GM03348 (cell line): ENCODE results near the gene FARP1.
"Not testable (repeated sequence)": the region's sequence is repeated elsewhere in the genome, so short reads cannot be mapped to it uniquely, and the experiment has no call there.

Experiments used
- DNase-seq: peaks from one replicate; pipeline ENCODE4 v3.0.0; 2012; ENCODE audit warnings: low spot score

Gene FARP1

DNA sequence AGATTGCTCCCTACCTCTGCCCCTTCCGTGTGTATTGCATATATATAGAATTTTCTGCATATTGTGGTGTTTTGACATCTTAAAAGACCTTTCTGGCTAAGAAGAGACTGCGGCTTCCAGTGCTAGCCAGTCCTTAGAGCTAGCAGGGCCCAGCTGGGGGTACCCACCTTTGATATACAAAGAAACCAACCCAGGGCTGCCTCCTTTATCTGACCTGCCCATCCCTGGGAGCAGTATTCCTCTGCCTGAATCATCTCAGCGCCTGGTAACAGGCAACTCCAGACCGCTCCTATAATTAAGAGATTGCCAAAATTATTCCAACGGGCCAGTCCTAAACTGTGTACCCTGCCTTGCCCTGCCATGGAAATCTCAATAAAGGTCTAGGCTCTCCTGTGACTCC is 220.4 kb downstream of the FARP1 start:
- DNase-seq, result no peak

DNA sequence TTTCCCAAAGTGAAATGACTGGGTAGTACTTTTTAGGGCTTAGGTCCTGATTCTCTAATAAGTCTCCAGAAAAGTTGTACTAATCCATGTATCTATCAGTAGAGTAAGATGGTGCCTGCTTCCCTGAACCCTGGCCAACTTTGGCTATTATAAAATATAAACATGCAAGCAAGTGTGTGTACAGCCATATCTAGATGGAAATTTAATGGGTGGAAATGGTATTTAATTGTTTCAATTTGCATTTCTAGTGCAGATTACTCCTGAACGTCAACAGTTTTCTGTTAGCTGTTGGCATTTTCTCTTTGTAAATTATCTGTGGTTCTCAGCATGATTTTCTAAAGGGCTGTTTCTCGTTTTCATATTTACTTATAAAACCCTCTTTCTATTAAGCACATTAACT is 221.3 kb downstream of the FARP1 start:
- no peak for DNase-seq

DNA sequence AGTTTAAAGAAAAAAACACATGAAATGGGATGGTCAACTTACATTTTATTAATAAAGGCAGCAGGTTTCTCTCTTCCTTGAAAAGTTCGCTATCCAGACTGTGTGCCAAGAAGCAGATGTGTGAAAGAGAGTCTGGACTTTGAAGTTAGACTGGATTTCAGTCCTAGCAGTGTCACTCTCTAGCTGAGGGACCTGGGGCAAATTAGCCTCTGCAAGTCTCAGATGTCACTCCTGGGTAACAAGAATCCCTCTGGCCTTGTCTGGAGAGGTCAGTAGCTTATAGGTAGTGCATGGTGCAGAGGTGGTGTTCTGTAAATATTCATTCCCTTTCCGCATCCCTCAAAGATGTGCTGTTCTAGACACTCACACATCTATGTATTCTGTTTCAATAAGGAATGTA is 221.8 kb downstream of the FARP1 start:
- no peak for DNase-seq

DNA sequence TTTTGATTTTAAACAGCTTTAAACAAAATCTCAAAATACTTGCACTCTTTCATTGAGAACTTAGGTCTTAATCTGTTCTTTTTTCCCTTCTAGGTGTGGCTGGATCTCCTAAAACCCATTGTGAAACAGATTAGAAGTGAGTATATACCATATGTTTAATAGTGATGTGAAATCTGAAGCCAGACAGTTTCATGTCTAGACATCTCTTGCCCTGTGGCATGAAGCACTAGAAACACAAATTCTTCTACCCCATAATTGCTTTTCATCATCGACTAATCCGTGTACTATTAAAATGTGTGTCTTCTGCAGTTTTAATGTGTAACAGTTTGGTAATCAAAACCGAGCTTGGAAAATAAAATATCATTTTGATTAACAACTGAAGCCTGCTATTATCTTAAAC is 222.4 kb downstream of the FARP1 start:
- no peak for DNase-seq

DNA sequence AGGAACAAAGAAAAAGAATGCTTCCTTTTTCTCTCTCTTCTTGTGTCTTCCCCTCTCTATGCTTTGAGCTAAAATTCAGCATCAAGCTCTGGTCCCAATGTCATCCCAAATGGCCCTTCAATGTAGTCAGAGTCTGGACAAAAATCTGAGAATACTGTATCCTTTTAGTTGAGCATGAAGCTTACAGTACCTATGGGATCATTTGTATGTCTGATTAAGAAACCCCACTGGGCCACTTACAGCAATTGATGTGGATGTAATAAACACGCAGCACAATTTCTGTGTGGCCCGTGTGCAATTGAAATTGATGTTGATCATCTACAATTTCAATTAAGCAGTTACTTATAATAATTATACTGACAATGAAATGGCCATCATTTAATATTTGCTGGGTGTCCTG is 223.1 kb downstream of the FARP1 start:
- DNase-seq, result no peak

DNA sequence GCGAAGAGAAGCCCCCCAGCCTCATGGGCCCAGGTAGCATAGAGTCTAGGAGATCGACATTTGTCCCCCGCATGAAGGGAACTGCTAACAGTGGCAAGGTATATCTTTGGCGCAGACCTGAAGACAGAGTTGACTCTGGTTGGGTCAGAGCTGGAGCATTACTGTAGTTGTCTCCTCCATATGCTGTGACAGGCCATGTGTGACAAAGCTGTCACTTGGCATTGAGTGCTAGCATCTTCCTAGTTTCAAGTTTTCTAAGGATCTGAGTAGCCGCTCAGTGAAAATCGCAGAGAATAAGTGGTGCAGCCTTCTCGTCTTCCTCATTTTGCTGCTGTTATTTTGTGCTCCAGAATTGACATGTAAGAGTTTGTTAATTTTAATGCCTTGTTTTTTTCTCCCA is 223.5 kb downstream of the FARP1 start:
- DNase-seq, result no peak

DNA sequence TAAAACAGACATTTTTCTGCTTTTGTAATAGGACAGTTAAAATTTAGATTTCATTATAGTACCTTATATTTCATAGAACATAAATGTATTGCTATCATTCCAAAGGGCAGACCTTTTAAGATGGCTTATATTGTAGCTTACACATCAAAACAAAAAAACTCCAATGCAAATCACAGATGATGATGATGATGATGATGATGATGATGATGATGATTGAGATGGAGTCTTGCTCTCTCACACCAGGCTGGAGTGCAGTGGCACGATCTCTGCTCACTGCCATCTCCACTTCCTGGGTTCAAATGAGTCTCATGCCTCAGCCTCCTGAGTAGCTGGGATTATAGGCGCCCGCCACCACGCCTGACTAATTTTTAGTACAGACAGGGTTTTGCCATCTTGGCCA is 224.1 kb downstream of the FARP1 start:
- DNase-seq, result no peak

DNA sequence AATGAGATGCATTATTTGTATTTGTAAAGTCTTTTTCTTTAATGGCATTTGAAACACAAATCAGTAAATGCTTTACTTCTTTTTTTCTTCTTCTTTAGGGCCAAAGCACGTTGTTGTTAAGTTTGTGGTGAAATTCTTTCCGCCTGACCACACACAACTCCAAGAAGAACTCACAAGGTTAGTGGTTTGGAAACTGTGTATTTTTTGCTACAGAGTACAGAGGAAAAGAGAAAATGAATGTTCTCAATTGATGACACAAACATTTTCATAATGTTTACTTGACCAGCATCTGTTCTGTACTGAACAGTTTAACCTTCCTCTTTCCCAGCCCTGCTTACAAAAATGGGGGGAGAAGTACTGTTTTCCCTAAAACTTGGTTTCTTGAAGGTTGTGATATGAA is 225.1 kb downstream of the FARP1 start:
- DNase-seq, result no peak

DNA sequence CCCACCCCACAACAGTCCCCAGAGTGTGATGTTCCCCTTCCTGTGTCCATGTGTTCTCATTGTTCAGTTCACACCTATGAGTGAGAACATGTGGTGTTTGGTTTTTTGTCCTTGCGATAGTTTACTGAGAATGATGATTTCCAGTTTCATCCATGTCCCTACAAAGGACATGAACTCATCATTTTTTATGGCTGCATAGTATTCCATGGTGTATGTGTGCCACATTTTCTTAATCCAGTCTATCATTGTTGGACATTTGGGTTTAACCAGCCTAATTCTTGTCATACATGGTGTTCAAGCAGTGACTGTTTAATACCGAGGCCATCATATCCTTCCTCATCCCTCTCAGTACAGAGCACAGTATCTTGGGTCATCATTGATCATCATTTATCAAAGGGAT is 226.6 kb downstream of the FARP1 start:
- not testable (repeated sequence) for DNase-seq

DNA sequence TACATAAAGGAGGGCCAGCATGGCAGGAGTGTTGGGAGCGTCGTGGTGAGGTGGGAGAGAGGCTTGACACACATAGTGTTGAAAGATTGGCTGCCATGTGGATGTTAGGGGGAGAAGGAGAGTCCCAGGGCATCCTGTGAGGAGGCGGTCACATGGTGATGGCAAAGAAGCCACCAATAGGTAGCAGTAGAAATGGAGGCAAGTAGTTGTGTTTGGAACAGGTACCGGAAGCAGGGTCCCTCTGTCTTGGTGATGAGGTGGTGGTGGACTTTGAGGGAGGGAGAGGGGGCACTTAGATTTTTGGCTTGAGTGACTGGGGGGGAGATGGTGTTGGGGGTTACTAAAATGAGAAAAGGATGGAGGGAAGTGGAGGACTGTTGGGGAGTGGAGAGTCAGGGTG is 227.4 kb downstream of the FARP1 start:
- no peak for DNase-seq

DNA sequence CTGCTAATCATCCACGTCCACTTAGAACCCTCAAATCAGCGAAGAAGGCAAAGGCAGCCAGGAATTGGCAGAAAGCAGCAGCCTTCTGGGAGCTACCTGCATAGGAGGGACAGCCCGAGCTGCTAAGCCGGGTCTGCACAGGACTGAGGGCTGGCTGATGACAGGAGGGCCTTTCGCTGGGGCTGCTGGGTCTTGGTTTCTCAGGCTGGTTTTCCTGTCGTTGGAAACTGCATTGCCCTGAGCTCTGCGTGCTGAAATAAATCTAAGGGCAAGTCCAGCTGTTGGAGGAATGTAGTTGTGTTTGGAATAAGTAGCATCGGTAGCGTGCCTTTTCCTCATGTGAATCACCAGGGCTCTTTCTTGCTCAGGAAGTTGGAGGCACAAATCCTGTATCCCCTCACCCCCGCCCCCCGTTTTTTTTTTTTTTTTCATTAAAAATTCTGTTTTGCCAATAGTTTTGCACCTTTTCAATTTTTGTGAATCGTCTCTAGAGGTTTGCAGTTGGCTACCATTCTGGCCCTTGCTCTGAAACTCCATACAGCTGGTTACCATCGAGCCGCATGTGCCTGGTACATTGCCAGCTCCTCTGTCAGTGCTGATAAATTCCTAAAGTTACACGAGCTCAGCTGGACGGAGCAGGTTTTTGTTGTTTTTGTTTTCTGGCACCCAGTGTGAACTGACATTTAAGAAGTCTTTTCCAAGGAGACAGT is 228.1 kb downstream of the FARP1 start:
- peak; percentile 77 for DNase-seq

DNA sequence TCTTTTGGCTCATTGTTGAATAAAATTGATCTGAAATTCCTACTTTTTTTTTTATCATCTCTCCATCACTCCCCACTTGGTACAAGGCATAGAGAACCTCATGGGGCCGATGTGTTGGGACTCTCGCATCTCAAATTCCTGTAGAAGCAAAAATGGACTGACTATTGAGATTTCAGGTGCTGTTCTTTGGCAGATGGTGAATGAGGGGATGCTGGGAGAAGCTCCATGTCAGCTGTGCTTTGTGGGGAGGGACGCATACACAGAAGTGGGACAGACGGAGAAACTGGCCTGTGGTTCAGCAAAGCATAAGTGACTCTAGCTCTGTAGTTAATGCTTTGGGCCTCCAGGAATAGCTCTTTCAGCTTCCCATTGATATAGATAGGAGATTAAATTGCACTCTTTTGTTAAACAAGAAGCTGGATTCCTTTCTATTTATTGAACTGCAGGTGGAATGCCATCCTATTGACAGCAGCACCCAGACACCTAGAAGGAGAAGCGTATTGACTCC is 228.7 kb downstream of the FARP1 start:
- DNase-seq, result no peak

DNA sequence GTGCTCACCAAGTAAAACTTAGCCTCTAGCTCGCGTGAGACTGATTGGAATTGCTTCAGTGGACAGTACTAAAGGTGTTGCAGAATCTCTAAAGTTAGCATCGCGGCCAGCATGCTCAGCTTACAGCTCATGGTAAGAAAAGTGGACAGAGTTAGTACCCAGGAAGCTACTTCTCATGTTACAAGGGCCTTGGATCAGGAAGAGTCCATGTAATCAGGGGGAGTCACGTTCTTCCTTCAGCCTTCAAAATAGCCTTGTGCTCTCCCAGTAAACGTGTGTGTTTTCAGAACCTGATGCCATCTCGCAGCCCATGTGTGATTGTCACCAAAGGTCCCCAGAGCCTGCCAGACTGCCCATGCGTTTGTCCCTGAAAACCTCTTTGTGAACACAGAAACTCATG is 230.0 kb downstream of the FARP1 start:
- DNase-seq, result no peak

DNA sequence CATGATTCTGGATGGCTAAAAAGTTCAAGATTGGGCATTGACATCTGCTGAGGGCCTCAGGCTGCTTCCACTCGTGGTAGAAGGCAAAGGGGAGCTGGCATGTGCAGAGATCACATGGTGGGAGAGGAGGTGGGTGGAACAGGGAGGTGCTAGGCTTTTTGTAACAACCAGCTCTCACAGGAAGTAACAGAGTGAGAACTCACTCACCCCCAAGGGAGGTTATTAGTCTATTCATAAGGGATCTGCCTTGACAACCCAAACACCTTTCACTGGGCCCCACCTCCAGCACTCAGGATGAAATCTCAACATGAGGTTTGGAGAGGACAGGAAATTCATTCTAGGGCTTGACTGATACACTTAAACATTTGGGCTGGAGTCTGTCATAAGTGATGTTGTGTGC is 231.9 kb downstream of the FARP1 start:
- no peak for DNase-seq

DNA sequence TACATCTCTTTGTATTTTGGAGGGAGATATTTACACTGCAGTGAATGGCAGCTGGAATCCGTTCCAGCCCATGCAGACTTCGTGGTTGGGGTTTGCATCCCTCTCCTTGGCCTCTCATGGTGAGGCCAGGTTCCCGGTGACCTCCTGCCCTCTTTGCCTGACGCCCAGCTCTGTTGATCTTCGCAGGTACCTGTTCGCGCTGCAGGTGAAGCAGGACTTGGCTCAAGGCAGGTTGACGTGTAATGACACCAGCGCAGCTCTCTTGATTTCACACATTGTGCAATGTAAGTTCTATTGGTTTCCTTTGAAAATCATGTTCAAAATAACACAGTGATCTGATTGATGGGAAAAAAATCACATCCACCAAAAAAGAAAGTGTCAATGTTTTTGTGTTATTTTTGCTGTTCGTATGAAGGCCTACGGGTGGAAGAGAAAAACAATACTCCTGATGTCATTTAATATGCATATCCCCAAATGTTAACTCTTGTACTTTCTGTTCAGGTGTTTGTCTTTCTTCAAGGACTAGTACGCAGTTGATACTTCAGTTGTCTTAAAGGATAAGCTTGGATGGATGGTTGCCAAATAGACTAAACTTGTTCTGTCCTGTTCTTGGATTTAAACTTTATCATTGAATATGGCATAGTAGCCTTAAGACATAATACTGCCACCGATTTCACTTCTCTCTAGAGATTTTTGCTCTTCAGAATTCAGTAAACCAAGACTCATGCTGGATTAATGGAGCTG is 234.9 kb downstream of the FARP1 start:
- DNase-seq, result no peak

DNA sequence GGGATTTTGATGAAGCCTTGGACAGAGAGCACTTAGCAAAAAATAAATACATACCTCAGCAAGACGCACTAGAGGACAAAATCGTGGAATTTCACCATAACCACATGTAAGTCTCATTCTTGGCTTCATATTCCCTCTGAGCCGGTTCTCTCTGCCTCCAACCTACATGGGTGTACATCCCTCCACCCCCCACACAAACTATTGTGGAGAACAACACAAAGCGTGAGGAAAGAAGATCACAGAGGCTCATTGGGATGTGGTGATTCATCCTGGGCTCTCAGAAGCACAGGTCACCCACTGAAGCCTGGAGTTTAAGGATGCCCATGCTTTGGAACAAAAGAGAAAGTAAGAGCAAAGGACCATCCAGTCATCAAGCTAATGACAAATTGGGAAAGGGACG is 241.8 kb downstream of the FARP1 start:
- DNase-seq, result no peak

DNA sequence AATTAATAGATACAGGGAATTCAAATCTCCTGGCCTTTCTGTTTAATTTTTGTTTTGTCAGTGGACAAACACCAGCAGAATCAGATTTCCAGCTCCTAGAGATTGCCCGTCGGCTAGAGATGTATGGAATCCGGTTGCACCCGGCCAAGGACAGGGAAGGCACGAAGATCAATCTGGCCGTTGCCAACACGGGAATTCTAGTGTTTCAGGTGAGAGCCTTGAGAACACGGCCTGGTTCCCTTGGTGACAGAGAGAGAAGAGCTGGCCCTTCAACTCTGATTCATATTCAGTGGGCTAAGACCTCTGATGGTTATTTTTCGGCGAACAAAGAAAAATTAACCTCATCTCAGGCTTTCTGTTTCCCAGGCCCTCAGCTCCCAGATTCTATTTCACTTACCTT is 242.7 kb downstream of the FARP1 start:
- no peak for DNase-seq

DNA sequence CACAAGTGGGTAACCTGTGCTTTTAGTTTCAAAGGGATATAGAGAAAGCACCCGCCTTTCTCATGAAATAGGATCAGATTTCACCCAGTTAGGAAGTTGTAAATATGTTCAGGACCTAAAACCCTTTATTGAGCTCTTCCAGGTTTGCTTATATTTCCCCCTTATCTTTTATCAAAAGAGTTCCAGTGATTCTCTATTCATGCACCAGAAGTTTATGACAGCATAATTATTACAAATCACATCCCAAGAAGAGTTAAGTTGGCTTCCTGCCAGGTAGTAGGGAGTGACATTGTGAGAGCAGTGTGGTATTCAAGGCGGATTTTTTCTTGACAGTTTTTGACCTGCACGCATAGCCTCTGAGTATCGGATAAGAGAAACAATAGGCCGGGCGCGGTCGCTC is 243.7 kb downstream of the FARP1 start:
- no peak for DNase-seq

DNA sequence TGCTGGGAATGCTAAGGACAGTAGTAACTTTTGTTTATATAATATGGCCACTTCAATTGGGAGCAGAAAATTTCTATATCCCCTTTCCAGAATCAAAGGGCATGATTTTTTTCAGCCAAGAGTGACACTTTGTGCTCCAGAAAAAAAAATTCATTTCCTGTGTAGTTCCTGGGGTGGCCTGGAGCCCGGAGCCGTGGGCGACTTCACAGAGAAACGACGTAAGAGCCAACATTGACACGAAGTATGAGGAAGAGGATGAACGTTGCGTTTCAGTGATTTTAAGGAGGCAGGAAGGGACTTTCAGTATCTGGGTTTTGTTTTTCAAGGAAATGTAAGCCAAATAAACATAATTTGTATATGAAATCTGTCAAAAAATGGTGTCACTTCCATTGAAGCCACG is 246.4 kb downstream of the FARP1 start:
- DNase-seq, result no peak

DNA sequence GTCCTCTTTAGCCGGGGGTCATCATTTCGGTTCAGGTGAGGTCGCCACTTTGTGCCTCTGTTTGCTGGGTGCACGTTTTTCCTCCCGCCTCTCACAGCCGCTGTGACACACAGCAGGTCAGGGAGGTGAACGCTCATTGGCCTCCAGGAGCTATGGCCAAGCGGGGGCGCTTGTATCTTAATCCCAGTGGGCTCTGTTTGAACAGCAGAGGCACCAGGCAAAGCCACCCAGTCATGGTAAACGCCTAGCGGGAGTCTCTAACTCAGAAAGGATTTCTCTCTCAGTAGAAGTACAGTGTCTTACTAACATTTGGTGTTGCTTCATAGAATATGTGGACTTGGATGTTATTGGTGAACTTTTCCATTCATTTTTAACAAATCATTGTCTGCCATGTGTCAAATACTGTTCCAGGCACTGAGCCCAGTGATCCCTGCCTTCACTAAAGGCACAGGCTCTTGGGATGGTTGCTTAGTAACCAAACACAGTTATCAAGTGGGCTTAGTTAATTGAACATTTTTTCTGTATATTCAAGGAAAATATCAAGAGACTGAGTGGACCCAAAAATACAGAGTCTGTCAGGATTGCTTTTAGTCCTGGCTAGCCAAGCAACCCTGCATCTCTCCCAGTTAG is 247.3 kb downstream of the FARP1 start:
- no peak for DNase-seq

DNA sequence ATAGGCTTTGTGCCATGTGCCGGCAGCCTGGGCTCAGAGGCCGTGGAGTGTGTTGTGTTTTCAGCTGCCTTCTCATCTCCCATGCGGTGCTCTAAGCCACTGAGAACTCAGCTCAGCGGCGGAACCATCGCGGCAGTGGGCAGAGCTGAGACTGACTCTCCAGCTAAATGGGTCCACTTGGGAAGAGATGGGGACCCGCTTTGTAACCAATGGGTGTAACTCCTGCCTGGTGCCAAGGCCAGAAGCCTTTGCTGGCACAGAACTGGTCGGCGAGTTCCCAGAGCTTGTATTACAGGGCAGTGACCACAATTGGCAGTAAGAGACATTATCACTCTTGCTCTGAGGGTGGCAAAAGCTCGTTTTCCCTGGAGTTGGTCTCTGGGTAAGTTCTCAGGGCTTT is 251.0 kb downstream of the FARP1 start:
- DNase-seq, result no peak

DNA sequence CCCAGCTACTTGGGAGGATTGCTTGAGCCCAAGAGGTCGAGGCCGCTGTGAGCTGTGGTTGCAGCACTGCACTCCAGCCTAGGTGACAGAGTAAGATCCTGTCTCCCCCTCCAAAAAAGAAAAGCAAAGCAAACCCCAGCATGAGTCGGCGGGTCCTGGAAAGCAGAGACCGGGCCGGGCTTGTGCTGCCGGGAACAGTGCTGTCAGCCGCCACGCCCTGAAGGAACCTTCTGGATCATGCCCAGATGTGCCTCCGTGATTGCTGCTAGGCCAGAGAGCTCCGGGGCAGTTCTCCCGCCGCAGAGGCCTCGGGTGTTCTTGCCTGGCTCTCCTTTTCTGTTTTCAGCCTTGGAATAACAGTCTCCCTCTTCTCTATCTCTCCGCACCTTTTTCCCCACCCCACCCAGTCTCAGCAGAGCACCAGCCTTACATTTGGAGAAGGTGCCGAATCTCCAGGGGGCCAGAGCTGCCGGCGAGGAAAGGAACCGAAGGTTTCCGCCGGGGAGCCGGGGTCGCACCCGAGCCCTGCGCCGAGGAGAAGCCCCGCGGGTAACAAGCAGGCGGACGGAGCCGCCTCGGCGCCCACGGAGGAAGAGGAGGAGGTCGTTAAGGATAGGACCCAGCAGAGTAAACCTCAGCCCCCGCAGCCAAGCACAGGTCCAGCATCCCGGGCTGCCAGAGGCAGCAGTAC is 252.1 kb downstream of the FARP1 start:
- DNase-seq, result no peak
